Osteoblast (primary cell): ENCODE data around the gene ARID4B. TPM values are rescaled to one million over a fixed set of nuclear protein-coding genes. Genes with fewer than 3 reads are reported as not detected.

ENCODE experiments used
- DNase-seq: peaks from one replicate; pipeline ENCODE4 v3.0.0; 2011; ENCODE audit warnings: low spot score, mixed read lengths; ENCODE audit not compliant: insufficient read length; ENCODE audit errors: missing footprints
- H2AFZ ChIP-seq: 2 replicates; pipeline ENCODE4 v1.6.0; 2011; ENCODE audit warnings: mild to moderate bottlenecking, low read length
- H3K27ac ChIP-seq: 2 replicates; pipeline ENCODE4 v1.5.1; 2011; ENCODE audit warnings: mild to moderate bottlenecking, low read depth, low read length, moderate library complexity
- H3K27me3 ChIP-seq: 2 replicates; pipeline ENCODE4 v1.6.0; 2012; ENCODE audit warnings: mild to moderate bottlenecking, control low read depth, inconsistent platforms, low read length, moderate library complexity; ENCODE audit not compliant: insufficient read depth
- H3K36me3 ChIP-seq: 2 replicates; pipeline ENCODE4 v1.5.1; 2011; ENCODE audit warnings: mild to moderate bottlenecking, low read length, control low read depth, moderate library complexity; ENCODE audit not compliant: insufficient read depth
- H3K4me1 ChIP-seq: 2 replicates; pipeline ENCODE4 v1.5.1; 2011; ENCODE audit warnings: mild to moderate bottlenecking, low read length, control low read depth, moderate library complexity; ENCODE audit not compliant: insufficient read depth
- H3K4me2 ChIP-seq: 2 replicates; pipeline ENCODE4 v1.6.0; 2011; ENCODE audit warnings: mild to moderate bottlenecking, low read length; ENCODE audit not compliant: insufficient read depth
- H3K4me3 ChIP-seq: fragments of 200-600 bp; sonication (generic); 3 replicates; pipeline ENCODE4 v1.5.1; 2012; ENCODE audit warnings: mild to moderate bottlenecking, low read length, inconsistent platforms; ENCODE audit not compliant: insufficient read depth
- H3K79me2 ChIP-seq: 2 replicates; pipeline ENCODE4 v1.6.0; 2012; ENCODE audit warnings: mild to moderate bottlenecking, low read length, control low read depth, inconsistent platforms; ENCODE audit not compliant: insufficient read depth
- H3K9me3 ChIP-seq: 2 replicates; pipeline ENCODE4 v1.5.1; 2011; ENCODE audit warnings: low read depth, low read length, control low read depth
- H4K20me1 ChIP-seq: 2 replicates; pipeline ENCODE4 v1.6.0; 2012; ENCODE audit warnings: mild to moderate bottlenecking, low read length, control low read depth; ENCODE audit not compliant: insufficient read depth
- small RNA-seq: library from RNA; depleted of rRNA; stranded (forward); fragments of <200 nt; gene quantifications from one replicate; pipeline ENCODE3, GENCODE V24; 2012
- total RNA-seq: library from RNA; depleted of rRNA; stranded (reverse); fragments of >200 nt; gene quantifications from 2 replicates; pipeline ENCODE4 v1.2.3, GENCODE V29; 2012
- TF ChIP-seq, protein P1 (sequence below): IDR thresholded peaks from 2 replicates; pipeline ENCODE4 v1.5.1; 2011; ENCODE audit warnings: mild to moderate bottlenecking, low read depth, low read length, moderate library complexity; ENCODE audit errors: extremely low read depth

The ARID4B gene
- total RNA-seq, 1 donor: 33.7 TPM

DNA sequence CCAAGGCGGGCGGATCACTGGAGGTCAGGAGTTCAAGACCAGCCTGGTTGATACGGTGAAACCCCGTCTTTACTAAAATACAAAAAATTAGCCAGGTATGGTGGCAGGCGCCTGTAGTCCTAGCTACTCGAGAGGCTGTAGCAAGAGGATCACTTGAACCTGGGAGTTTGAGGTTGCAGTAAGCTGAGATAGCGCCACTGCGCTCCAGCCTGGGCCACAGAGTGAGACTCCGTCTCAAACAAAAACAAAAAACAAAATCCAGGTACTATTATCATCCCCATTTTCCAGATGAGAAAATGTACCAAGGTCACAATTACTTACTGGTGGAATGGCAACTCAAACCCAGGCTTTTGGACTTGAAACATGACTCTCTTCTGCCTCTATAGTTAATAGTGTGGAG, 203.9 kb downstream of the ARID4B start:
- no peak for DNase-seq
- H3K27ac ChIP-seq: no peak overlapping the region
- peaks cover 96% of the 10 kb centered on the region for H3K79me2 ChIP-seq
- peaks cover 21% of the 10 kb centered on the region for H3K36me3 ChIP-seq
- no peaks in the 10 kb centered on the region for H3K9me3 ChIP-seq
- peaks cover 9% of the 10 kb centered on the region for H3K4me1 ChIP-seq
- peaks cover 57% of the 10 kb centered on the region for H4K20me1 ChIP-seq
- H3K4me3 ChIP-seq: no peak overlapping the region
- no peak overlapping the region for H2AFZ ChIP-seq
- TF ChIP-seq, protein P1, sequence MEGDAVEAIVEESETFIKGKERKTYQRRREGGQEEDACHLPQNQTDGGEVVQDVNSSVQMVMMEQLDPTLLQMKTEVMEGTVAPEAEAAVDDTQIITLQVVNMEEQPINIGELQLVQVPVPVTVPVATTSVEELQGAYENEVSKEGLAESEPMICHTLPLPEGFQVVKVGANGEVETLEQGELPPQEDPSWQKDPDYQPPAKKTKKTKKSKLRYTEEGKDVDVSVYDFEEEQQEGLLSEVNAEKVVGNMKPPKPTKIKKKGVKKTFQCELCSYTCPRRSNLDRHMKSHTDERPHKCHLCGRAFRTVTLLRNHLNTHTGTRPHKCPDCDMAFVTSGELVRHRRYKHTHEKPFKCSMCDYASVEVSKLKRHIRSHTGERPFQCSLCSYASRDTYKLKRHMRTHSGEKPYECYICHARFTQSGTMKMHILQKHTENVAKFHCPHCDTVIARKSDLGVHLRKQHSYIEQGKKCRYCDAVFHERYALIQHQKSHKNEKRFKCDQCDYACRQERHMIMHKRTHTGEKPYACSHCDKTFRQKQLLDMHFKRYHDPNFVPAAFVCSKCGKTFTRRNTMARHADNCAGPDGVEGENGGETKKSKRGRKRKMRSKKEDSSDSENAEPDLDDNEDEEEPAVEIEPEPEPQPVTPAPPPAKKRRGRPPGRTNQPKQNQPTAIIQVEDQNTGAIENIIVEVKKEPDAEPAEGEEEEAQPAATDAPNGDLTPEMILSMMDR: no peak
- H3K4me2 ChIP-seq: no peak overlapping the region
- no peaks in the 10 kb centered on the region for H3K27me3 ChIP-seq

DNA sequence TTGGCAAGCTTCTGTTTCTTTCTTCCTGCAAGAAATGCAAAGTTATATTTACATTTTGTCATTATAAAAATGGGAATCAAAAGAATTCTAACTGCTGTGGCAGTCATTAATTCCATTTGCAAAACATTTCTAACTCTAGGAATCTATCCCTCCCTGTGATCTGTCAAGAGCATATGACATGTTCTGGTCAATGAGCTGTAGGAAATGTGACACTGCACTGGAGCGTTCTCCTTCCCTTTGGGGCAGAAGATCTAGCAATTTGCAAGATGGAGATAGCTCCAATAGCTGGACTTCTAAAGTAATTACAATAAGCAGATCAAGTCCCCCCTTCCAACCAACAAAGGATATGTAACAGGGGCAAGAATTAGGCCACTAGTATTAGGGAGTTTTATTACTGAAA, 205.6 kb downstream of the ARID4B start:
- peaks cover 62% of the 10 kb centered on the region for H4K20me1 ChIP-seq

More for the DNA sequence above, 205.6 kb downstream of the ARID4B start:
- Histone ChIP-seq H3K27ac (no peak overlapping the region), H3K36me3 (peaks cover 39% of the 10 kb centered on the region), H3K27me3 (no peaks in the 10 kb centered on the region), H3K79me2 (peaks cover 100% of the 10 kb centered on the region), H3K4me1 (peaks cover 7% of the 10 kb centered on the region), H3K4me3 (no peak overlapping the region), H3K9me3 (no peaks in the 10 kb centered on the region), H2AFZ (no peak overlapping the region), H3K4me2 (no peak overlapping the region)
- DNase-seq: no peak
- TF ChIP-seq, protein P1: no peak

Small RNA genes lying within 50 kb of the gene (small RNA-seq; reads per million reads assigned to genes)
- gene AL391994.1 (not detected), gene MIR4753 (1.0 reads per million, percentile 30 among the genes with 10 or more reads in this experiment), gene SNORA14B (81.7 reads per million, percentile 97 among the genes with 10 or more reads in this experiment)

Other genes starting within 250 kb of the ARID4B start
- gene TOMM20, start 199.3 kb downstream of the ARID4B start, total RNA-seq: 108 and 110 TPM in 2 replicates
- 55.0 and 58.9 TPM in 2 replicates for gene RBM34, start 166.9 kb downstream of the ARID4B start, total RNA-seq
- gene GGPS1, start 391 bp upstream of the ARID4B start, total RNA-seq: 22.4 and 23.9 TPM in 2 replicates
- gene TBCE, start 39.2 kb upstream of the ARID4B start, total RNA-seq: 22.8 and 26.8 TPM in 2 replicates
- 28.9 and 34.7 TPM in 2 replicates for gene B3GALNT2, start 176.3 kb upstream of the ARID4B start, total RNA-seq